ENCODE measurements around the gene VAV2.

VAV2 gene

DNA sequence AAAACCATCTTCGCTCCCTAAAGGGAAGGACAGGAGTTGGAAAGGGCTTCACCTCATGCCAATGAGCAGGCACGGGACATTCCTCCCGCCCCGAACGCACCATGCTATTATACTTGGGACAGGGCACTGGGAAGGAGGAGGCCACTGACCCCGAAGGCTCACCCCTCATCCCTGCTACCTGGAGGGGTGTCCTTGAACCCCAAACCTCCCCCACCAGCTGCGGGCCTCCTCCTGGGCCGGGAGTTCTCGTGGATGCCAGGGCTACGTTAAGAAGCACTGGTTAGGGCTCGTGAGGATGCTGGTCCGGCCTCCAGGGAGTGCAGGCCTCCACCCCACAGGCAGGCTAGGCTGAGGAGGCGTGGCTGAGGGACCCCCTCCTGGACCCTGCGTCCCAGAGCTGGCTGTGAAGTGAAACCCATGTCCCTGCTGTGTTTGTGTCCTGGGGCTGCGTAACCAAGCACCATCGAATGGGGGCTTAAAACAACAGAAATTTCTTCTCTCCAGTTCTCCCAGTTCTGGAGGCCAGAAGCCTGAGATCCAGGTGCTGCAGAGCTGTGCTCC is 142.9 kb downstream of the VAV2 start:
- no peak for DNase-seq (ENCODE audit: low read depth)
- TF ChIP-seq, protein P1, sequence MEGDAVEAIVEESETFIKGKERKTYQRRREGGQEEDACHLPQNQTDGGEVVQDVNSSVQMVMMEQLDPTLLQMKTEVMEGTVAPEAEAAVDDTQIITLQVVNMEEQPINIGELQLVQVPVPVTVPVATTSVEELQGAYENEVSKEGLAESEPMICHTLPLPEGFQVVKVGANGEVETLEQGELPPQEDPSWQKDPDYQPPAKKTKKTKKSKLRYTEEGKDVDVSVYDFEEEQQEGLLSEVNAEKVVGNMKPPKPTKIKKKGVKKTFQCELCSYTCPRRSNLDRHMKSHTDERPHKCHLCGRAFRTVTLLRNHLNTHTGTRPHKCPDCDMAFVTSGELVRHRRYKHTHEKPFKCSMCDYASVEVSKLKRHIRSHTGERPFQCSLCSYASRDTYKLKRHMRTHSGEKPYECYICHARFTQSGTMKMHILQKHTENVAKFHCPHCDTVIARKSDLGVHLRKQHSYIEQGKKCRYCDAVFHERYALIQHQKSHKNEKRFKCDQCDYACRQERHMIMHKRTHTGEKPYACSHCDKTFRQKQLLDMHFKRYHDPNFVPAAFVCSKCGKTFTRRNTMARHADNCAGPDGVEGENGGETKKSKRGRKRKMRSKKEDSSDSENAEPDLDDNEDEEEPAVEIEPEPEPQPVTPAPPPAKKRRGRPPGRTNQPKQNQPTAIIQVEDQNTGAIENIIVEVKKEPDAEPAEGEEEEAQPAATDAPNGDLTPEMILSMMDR (IDR thresholded peaks at IDR 0.05; ENCODE audit: low read depth, low read length, missing control alignments): no peak
- in situ Hi-C loops (cut with HindIII; ENCODE audit: low sequenced_read_pairs): no loop called here
- H3K4me3 ChIP-seq (ENCODE audit: low read depth, low read length): no peak overlapping the region

DNA sequence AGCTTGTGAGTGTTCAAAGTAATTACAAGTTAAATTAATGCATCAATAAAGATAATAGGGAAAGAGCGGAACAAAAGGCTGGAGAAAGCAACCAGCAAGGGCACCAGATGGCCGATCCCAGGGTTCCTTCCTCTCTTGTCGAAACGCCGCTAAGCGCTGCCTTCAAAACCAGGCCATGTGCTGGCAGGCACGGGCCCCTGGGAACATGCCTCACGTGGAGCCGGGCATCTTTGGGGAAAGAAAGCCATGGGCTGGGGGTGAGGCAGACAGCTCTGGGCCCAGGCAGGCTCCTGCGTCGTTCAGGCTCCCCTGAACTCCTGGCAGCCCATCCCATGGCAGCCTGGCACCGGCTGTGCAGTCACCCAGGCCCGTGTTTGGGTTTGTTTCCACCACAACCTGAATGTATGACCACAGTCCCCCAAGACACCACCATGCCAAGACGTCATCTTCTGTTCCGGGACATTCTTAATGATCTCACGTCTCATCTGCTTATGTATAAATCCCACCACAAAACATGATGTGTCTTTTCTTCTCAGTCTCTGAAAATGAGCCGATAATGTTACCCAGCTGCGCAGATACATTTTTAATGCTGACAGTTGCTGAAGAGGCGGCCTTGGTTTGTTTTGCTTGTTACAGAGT is 143.5 kb downstream of the VAV2 start:
- no peak for DNase-seq (ENCODE audit: low read depth)
- no peak overlapping the region for H3K4me3 ChIP-seq (ENCODE audit: low read depth, low read length)
- in situ Hi-C loops (cut with HindIII; ENCODE audit: low sequenced_read_pairs): no loop called here
- TF ChIP-seq, protein P1 (IDR thresholded peaks at IDR 0.05; ENCODE audit: low read depth, low read length, missing control alignments): no peak

- H3K4me3 ChIP-seq (ENCODE audit: low read depth, low read length): no peak overlapping the region
Observed at GRCh38 chr9:133846483-133847090, 145.5 kb downstream of the VAV2 start.

DNA sequence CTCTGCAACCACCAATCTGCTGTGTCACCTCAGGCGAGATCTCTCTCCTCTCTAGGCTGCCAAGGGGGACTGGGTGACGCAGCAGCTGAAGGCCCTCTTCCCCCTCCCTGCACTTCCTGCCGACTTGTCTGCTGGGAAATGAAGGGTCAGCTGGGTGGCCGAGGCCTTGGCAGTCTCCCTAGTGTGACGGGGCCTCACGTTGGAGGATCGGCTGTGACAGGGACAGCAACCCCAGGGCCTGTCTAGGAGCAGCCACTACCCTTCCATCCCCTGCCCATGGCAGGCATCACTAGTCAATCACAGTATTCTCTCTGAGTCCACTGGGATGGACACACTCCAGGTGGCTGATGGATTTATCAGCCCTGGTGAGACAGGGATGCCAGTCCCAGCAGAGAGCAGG is 146.7 kb downstream of the VAV2 start:
- in situ Hi-C loops (cut with HindIII; ENCODE audit: low sequenced_read_pairs): no loop called here
- no peak overlapping the region for H3K4me3 ChIP-seq (ENCODE audit: low read depth, low read length)
- TF ChIP-seq, protein P1 (IDR thresholded peaks at IDR 0.05; ENCODE audit: low read depth, low read length, missing control alignments): no peak
- no peak for DNase-seq (ENCODE audit: low read depth)

More at GRCh38 chr9:133846483-133847090, 145.5 kb downstream of the VAV2 start:
- in situ Hi-C loops (cut with HindIII; ENCODE audit: low sequenced_read_pairs): no loop called here
- TF ChIP-seq, protein P1 (IDR thresholded peaks at IDR 0.05; ENCODE audit: low read depth, low read length, missing control alignments): no peak
- no peak for DNase-seq (ENCODE audit: low read depth)

- in situ Hi-C loops (cut with HindIII; ENCODE audit: low sequenced_read_pairs): no loop called here
- DNase-seq (ENCODE audit: low read depth): no peak
- no peak overlapping the region for H3K4me3 ChIP-seq (ENCODE audit: low read depth, low read length)
- TF ChIP-seq, protein P1 (IDR thresholded peaks at IDR 0.05; ENCODE audit: low read depth, low read length, missing control alignments): no peak
Observed at GRCh38 chr9:133844881-133845410, 147.2 kb downstream of the VAV2 start.

DNA sequence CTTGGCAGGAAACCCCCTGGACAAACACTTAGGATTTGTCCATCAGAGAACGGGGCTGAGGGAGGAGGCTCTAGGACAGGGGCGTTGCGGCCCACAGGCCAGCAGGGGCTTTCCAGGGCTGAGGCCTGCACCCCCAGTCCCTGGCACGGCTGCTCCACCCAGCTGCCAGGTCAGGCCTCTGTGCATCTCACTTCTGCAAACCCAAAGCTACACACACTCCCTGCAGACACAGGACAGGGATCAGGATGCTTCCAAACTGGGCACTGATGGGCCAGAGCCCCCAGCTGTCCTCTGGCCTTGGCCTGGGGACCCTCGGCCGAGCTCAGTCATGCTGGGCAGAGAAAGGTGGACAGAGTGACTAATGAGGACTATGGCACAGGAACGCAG is 147.7 kb downstream of the VAV2 start:
- no peak for DNase-seq (ENCODE audit: low read depth)
- in situ Hi-C loops (cut with HindIII; ENCODE audit: low sequenced_read_pairs): no loop called here
- TF ChIP-seq, protein P1 (IDR thresholded peaks at IDR 0.05; ENCODE audit: low read depth, low read length, missing control alignments): no peak
- H3K4me3 ChIP-seq (ENCODE audit: low read depth, low read length): no peak overlapping the region

Measured in astrocyte of the cerebellum (primary cell).